SK-N-MC (cell line): Measurements from ENCODE around the gene ASPSCR1.

Experiments
- DNase-seq: peaks from one replicate; pipeline ENCODE4 v3.0.0-alpha.2; 2011; ENCODE audit warnings: low read depth, low spot score
- H3K27ac ChIP-seq: fragments of 200-600 bp; sonication (generic); 2 replicates; pipeline ENCODE4 v1.5.1; 2016; ENCODE audit warnings: mixed run types
- H3K36me3 ChIP-seq: fragments of 200-600 bp; sonication (generic); 2 replicates; pipeline ENCODE4 v1.6.1; 2017; ENCODE audit warnings: antibody characterized with exemption, low read length, mixed read lengths; ENCODE audit not compliant: insufficient read depth
- H3K4me3 ChIP-seq: fragments of 200-600 bp; sonication (generic); 2 replicates; pipeline ENCODE4 v1.5.1; 2016
- H3K9ac ChIP-seq: fragments of 200-600 bp; sonication (generic); 2 replicates; pipeline ENCODE4 v1.8.0; 2017; ENCODE audit warnings: mixed run types, mixed read lengths; ENCODE audit not compliant: insufficient read length
- H3K9me3 ChIP-seq: fragments of 200-600 bp; sonication (generic); 2 replicates; pipeline ENCODE4 v1.6.1; 2017; ENCODE audit warnings: low read depth, mild to moderate bottlenecking, antibody characterized with exemption, low read length, moderate library complexity, mixed read lengths
- EZH2 ChIP-seq: fragments of 200-600 bp; sonication (generic); IDR thresholded peaks from one replicate; pipeline ENCODE4 v1.6.1; 2017; ENCODE audit warnings: antibody characterized with exemption
- FOXP2 ChIP-seq: optimal IDR thresholded peaks from 2 replicates; pipeline ENCODE3; 2011; ENCODE audit warnings: mild to moderate bottlenecking, moderate library complexity; ENCODE audit not compliant: insufficient read depth; ENCODE audit errors: extremely low read length, control extremely low read depth
- POLR2AphosphoS5 ChIP-seq: IDR thresholded peaks from 2 replicates; pipeline ENCODE4 v1.6.1; 2012; ENCODE audit warnings: mild to moderate bottlenecking, low read depth, low read length, borderline replicate concordance

The ASPSCR1 gene

DNA sequence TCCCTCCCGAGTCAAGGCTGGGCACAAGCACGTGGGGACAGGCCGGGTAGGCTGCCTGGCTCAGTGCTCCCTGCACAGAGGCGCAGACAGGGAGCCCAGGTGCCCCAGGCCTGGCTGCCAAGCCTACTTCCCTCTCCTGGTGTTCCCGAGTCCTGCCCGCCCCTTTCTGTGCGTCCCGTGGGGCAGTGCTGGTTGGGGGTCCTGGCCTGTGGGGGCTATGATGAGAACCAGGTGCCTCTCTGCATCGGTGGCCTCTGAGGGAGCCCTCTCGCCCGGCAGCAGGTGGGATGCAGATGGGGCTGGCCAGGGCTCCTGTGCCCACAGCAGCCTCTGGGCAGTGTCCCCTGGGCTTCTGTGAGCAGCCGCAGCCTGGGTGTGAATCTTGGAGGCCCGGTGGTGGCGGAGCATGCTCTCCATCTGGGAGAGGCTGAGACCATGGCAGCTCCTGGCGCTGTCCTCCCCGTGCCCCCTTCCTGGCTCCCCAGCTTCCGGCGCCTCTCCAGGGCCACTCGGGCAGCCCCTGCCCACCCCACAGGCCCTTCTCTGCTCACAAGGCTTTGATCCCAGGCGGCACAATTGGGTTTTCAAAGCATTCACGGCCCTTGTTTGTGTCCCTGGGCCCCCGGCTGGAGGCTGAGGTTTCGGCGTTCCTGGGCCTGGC lies 38.0 kb downstream of the ASPSCR1 start:
- Histone ChIP-seq H3K27ac (peak overlapping the region; percentile 63), H3K4me3 (no peak overlapping the region), H3K36me3 (no peaks in the 10 kb centered on the region), H3K9ac (peak overlapping the region; percentile 50), H3K9me3 (no peaks in the 10 kb centered on the region)
- TF ChIP-seq POLR2AphosphoS5 (no peak), EZH2 (no peak), FOXP2 (no peak)
- DNase-seq: no peak

DNA sequence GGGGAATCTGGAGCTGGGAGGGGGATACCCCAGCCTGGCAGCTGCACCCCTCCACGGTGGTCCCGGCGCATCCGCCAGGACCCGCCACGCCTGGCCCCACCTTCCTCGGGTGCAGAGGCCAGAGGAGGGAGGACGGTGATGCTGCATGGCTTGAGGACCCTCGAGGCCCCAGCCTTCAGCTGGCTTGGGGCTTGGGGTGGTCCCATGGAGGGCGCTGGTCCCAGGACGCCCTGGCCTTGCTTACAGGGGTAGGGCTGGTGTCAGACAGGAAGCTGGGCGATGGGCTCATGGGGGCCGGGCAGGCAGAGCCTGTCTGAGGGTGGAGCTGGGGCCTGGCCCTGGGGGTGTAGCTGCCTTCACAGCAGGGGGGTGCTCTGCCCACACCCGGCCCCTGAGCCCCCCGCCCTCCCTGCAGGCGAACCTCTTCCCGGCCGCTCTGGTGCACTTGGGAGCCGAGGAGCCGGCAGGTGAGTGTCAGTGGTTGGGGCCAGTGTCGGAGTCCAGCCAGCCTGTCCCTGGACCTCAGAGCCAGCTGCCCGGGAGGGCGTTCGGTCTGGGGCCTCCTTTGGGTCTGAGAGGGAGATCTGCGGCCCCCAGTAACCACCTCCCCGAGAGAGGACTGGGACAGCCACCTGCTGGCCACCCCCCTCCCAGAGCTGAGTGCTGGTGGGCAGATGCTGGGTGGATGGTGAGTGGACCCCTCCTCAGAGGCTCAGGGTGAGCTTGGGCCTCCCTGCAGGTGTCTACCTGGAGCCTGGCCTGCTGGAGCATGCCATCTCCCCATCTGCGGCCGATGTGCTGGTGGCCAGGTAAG lies 38.8 kb downstream of the ASPSCR1 start:
- no peaks in the 10 kb centered on the region for H3K9me3 ChIP-seq
- no peak overlapping the region for H3K4me3 ChIP-seq
- H3K36me3 ChIP-seq: no peaks in the 10 kb centered on the region
- no peak overlapping the region for H3K27ac ChIP-seq
- TF ChIP-seq POLR2AphosphoS5: no peak
- no peak overlapping the region for H3K9ac ChIP-seq
- DNase-seq: no peak

- H3K36me3 ChIP-seq: no peaks in the 10 kb centered on the region
- no peak overlapping the region for H3K4me3 ChIP-seq
- no peaks in the 10 kb centered on the region for H3K9me3 ChIP-seq
- H3K27ac ChIP-seq: no peak overlapping the region
- no peak overlapping the region for H3K9ac ChIP-seq
- no peak for DNase-seq
- TF ChIP-seq EZH2 (no peak), FOXP2 (no peak), POLR2AphosphoS5 (no peak)
Measured at GRCh38 chr17:82016875-82017459, 39.5 kb downstream of the ASPSCR1 start.

GRCh38 chr17:82017612-82018151 lies 40.3 kb downstream of the ASPSCR1 start:
- no peak overlapping the region for H3K4me3 ChIP-seq
- no peaks in the 10 kb centered on the region for H3K9me3 ChIP-seq
- H3K36me3 ChIP-seq: no peaks in the 10 kb centered on the region
- DNase-seq: no peak
- H3K27ac ChIP-seq: no peak overlapping the region
- peak; percentile 25; the same call in 1 of the 2 replicates for TF ChIP-seq POLR2AphosphoS5
- TF ChIP-seq EZH2: no peak
- no peak overlapping the region for H3K9ac ChIP-seq

DNA sequence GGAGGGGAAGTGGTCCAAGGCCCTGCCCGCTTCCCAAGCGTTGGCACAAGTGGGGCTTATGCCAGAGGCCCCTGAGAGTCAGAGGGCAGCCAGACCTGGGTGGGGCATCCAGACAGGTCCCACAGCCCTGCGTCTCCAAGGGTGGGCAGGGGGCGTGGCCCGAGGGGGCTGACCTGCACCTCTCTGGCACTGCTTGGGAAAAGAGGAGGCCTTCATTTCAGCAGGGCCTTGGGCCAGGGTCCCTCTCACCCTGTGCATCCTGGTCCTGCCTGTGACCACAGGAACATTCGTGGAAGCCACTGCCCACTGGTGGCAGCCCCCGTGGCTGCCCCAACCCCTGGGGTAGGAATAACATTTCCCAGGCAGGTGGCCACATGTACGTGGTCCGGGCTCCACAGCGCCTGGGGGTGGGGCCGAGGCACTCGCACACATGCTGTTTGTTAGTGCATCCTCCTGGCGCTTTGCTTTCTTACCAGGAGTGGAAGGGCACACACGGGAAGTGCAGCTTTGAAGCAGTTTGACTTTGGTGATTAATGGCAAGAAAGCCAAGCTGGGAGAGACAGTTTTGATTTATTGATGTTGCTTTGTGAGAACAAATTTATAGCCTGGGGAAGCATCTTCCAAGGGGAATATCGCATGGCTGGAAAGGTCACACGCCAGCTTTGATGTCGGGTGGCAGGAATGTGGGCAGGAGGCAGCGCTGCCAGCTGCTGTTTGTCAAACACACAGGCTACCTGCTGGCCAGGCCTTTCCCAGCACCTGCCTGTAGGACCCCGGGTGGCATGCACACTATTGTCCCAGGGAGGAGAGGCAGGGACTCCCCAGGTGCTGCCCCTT lies 40.9 kb downstream of the ASPSCR1 start:
- H3K9ac ChIP-seq: no peak overlapping the region
- H3K9me3 ChIP-seq: no peaks in the 10 kb centered on the region
- no peaks in the 10 kb centered on the region for H3K36me3 ChIP-seq
- TF ChIP-seq POLR2AphosphoS5 (no peak), EZH2 (no peak), FOXP2 (no peak)
- H3K27ac ChIP-seq: 0 out of 2 replicates have a peak overlapping the region, but pooled peaks have one; percentile 31
- no peak overlapping the region for H3K4me3 ChIP-seq
- no peak for DNase-seq

DNA sequence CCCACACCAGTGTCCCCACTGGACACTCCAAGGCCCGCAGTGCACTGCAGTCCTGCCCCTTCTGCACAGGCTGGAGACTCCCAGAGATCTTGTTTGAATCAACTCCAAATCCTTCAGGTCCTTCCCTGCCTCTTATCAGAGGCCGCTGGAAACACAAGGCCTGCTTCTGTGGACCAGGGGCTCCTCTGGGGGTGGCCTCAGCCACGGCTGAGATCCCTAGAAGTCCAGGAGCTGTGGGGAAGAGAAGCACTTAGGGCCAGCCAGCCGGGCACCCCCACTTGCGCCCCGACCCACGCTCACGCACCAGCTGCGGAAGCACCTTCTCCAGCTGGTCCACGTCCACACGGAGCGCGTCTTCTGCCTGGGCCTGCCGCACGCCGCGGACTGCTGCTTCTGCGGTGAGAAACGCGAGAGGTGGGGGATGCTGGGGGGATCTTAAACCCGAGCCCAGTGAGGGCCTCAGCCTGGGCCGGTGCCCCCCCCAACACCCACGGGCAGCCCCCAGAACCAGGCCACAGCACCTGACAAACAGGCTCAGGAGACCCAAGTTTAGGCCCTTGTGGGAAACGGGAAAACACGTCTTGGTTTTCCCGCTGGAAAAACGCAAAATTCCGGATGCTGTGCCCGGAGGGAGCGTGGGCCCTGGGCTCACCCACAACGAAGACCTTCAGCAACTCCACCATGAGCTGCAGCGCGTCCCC lies 41.7 kb downstream of the ASPSCR1 start:
- Histone ChIP-seq H3K36me3 (no peaks in the 10 kb centered on the region), H3K4me3 (no peak overlapping the region), H3K9ac (no peak overlapping the region), H3K27ac (0 out of 2 replicates have a peak overlapping the region, but pooled peaks have one; percentile 31), H3K9me3 (no peaks in the 10 kb centered on the region)
- no peak for DNase-seq
- no peak for TF ChIP-seq EZH2
- TF ChIP-seq POLR2AphosphoS5: 0 out of 2 replicates have a peak, but pooled peaks have one; percentile 39

GRCh38 chr17:82019690-82020571 lies 42.5 kb downstream of the ASPSCR1 start:
- no peak for DNase-seq
- Histone ChIP-seq H3K9ac (no peak overlapping the region), H3K9me3 (no peaks in the 10 kb centered on the region), H3K27ac (no peak overlapping the region), H3K36me3 (no peaks in the 10 kb centered on the region), H3K4me3 (no peak overlapping the region)
- TF ChIP-seq FOXP2 (no peak), POLR2AphosphoS5 (peak; percentile 16; the same call in 1 of the 2 replicates)
